C4-2B (cell line): ENCODE measurements around the gene PSEN2.

Experiments used
- ZFX ChIP-seq: fragments of 450-650 bp; IDR thresholded peaks from 2 replicates; pipeline ENCODE4 v1.6.1; 2017
- TF ChIP-seq, protein P1 (sequence below): fragments of 450-650 bp; conservative IDR thresholded peaks from 2 replicates; pipeline ENCODE4 v1.5.1; 2017; ENCODE audit warnings: mild to moderate bottlenecking

DNA sequence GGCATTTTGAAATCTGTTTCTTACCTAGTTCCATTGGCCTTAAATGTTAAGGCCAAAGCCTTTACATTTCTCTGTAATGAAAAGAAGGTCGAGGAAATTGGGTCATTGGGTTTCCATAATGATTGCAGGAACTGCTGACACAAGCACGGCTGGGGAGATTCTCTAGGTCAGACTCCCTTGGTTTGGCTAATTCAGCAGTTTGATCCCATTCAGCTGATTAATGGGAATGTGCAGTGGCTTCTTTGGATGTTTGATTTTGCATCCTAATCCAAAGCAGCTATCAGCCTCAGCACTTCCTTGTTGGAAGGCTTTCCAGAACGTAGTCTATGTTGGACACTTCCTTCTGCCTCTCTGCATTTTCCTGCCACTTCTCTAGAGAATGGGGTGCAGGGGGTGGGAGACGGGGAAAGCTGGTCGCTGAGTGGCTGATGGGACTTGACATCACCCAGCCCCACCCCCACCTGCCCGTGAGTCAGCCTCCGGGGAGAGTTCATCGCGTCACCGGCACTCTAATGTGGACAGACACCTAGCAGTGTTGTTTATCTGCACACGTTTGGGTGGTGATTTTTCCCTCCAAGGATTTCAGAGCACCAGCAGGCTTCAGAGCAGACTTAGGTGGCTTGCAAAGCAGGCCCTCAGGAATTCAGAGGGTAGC is 5.4 kb downstream of the PSEN2 start:
- TF ChIP-seq, protein P1, sequence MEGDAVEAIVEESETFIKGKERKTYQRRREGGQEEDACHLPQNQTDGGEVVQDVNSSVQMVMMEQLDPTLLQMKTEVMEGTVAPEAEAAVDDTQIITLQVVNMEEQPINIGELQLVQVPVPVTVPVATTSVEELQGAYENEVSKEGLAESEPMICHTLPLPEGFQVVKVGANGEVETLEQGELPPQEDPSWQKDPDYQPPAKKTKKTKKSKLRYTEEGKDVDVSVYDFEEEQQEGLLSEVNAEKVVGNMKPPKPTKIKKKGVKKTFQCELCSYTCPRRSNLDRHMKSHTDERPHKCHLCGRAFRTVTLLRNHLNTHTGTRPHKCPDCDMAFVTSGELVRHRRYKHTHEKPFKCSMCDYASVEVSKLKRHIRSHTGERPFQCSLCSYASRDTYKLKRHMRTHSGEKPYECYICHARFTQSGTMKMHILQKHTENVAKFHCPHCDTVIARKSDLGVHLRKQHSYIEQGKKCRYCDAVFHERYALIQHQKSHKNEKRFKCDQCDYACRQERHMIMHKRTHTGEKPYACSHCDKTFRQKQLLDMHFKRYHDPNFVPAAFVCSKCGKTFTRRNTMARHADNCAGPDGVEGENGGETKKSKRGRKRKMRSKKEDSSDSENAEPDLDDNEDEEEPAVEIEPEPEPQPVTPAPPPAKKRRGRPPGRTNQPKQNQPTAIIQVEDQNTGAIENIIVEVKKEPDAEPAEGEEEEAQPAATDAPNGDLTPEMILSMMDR: no peak
- no peak for TF ChIP-seq ZFX
